ENCODE measurements around the gene WHAMM.
"Not testable (repeated sequence)": the region's sequence is repeated elsewhere in the genome, so short reads cannot be mapped to it uniquely, and the experiment has no call there.

WHAMM gene

GRCh38 chr15:82808634-82809041, 790 bp upstream of the WHAMM start:
- DNase-seq (ENCODE audit: low spot score) = no peak
- no peak for TF ChIP-seq CTCF (IDR thresholded peaks at IDR 0.05; ENCODE audit: extremely low read depth, insufficient read depth, missing control alignments)
- in situ Hi-C loops (cut with MboI; ENCODE audit: low pct_unique_long_range_greater_than_20kb, low sequenced_read_pairs, unreplicated experiment) = no loop called here

GRCh38 chr15:82810061-82810889, 847 bp downstream of the WHAMM start:
- DNase-seq (ENCODE audit: low spot score) = peak; percentile 38
- no peak for TF ChIP-seq CTCF (IDR thresholded peaks at IDR 0.05; ENCODE audit: extremely low read depth, insufficient read depth, missing control alignments)
- in situ Hi-C loops (cut with MboI; ENCODE audit: low pct_unique_long_range_greater_than_20kb, low sequenced_read_pairs, unreplicated experiment) = no loop called here

- DNase-seq (ENCODE audit: low spot score) = peak; percentile 45
- TF ChIP-seq CTCF (IDR thresholded peaks at IDR 0.05; ENCODE audit: extremely low read depth, insufficient read depth, missing control alignments) = no peak
- in situ Hi-C loops (cut with MboI; ENCODE audit: low pct_unique_long_range_greater_than_20kb, low sequenced_read_pairs, unreplicated experiment) = no loop called here
These were observed 1.5 kb downstream of the WHAMM start for GRCh38 chr15:82810890-82811426.

GRCh38 chr15:82812994-82813393, 3.6 kb downstream of the WHAMM start:
- no peak for DNase-seq (ENCODE audit: low spot score)

GRCh38 chr15:82820128-82820527, 10.7 kb downstream of the WHAMM start:
- in situ Hi-C loops (cut with MboI; ENCODE audit: low pct_unique_long_range_greater_than_20kb, low sequenced_read_pairs, unreplicated experiment) = no loop called here
- no peak for DNase-seq (ENCODE audit: low spot score)
- TF ChIP-seq CTCF (IDR thresholded peaks at IDR 0.05; ENCODE audit: extremely low read depth, insufficient read depth, missing control alignments) = no peak

More at GRCh38 chr15:82812994-82813393, 3.6 kb downstream of the WHAMM start:
- in situ Hi-C loops (cut with MboI; ENCODE audit: low pct_unique_long_range_greater_than_20kb, low sequenced_read_pairs, unreplicated experiment) = no loop called here
- no peak for TF ChIP-seq CTCF (IDR thresholded peaks at IDR 0.05; ENCODE audit: extremely low read depth, insufficient read depth, missing control alignments)

- in situ Hi-C loops (cut with MboI; ENCODE audit: low pct_unique_long_range_greater_than_20kb, low sequenced_read_pairs, unreplicated experiment); DNase-seq (ENCODE audit: low spot score): not testable (repeated sequence)
These were observed 12.0 kb downstream of the WHAMM start for GRCh38 chr15:82821396-82821795.

- in situ Hi-C loops (cut with MboI; ENCODE audit: low pct_unique_long_range_greater_than_20kb, low sequenced_read_pairs, unreplicated experiment); DNase-seq (ENCODE audit: low spot score): not testable (repeated sequence)
These were observed 12.4 kb downstream of the WHAMM start for GRCh38 chr15:82821851-82822250.
